GM21515 (cell line): ENCODE results near the gene PHACTR2.
"Not testable (repeated sequence)": the region's sequence is repeated elsewhere in the genome, so short reads cannot be mapped to it uniquely, and the experiment has no call there.

Source experiments
- ATAC-seq: cut with Tn5 transposase; IDR thresholded peaks from one replicate; pipeline ENCODE4 v1.9.1; 2021; ENCODE audit not compliant: unreplicated experiment

Gene PHACTR2

GRCh38 chr6:143738072-143738690 is 60.4 kb downstream of the PHACTR2 start:
- not testable (repeated sequence) for ATAC-seq

GRCh38 chr6:143739341-143739851 is 61.6 kb downstream of the PHACTR2 start:
- no peak for ATAC-seq

GRCh38 chr6:143740213-143740612 is 62.4 kb downstream of the PHACTR2 start:
- ATAC-seq, result no peak

GRCh38 chr6:143741480-143741879 is 63.7 kb downstream of the PHACTR2 start:
- no peak for ATAC-seq

GRCh38 chr6:143742070-143742954 is 64.5 kb downstream of the PHACTR2 start:
- no peak for ATAC-seq

GRCh38 chr6:143742955-143743255 is 65.1 kb downstream of the PHACTR2 start:
- ATAC-seq, result no peak

GRCh38 chr6:143743301-143744166 is 65.8 kb downstream of the PHACTR2 start:
- ATAC-seq, result no peak

GRCh38 chr6:143744551-143745165 is 66.9 kb downstream of the PHACTR2 start:
- ATAC-seq, result no peak

- no peak for ATAC-seq
Measured at GRCh38 chr6:143745166-143746133, 67.7 kb downstream of the PHACTR2 start.

- ATAC-seq, result no peak
Measured at GRCh38 chr6:143746202-143747119, 68.7 kb downstream of the PHACTR2 start.

GRCh38 chr6:143747347-143747842 is 69.6 kb downstream of the PHACTR2 start:
- no peak for ATAC-seq

- no peak for ATAC-seq
Measured at GRCh38 chr6:143749891-143750290, 72.1 kb downstream of the PHACTR2 start.

GRCh38 chr6:143750877-143751276 is 73.1 kb downstream of the PHACTR2 start:
- no peak for ATAC-seq

- no peak for ATAC-seq
Measured at GRCh38 chr6:143752459-143752858, 74.7 kb downstream of the PHACTR2 start.

GRCh38 chr6:143753678-143754077 is 75.9 kb downstream of the PHACTR2 start:
- ATAC-seq, result no peak

GRCh38 chr6:143754204-143754603 is 76.4 kb downstream of the PHACTR2 start:
- no peak for ATAC-seq

GRCh38 chr6:143755301-143755744 is 77.6 kb downstream of the PHACTR2 start:
- no peak for ATAC-seq

GRCh38 chr6:143757346-143757832 is 79.6 kb downstream of the PHACTR2 start:
- no peak for ATAC-seq
